ENCODE results near the gene OSBPL2.

OSBPL2 gene

DNA sequence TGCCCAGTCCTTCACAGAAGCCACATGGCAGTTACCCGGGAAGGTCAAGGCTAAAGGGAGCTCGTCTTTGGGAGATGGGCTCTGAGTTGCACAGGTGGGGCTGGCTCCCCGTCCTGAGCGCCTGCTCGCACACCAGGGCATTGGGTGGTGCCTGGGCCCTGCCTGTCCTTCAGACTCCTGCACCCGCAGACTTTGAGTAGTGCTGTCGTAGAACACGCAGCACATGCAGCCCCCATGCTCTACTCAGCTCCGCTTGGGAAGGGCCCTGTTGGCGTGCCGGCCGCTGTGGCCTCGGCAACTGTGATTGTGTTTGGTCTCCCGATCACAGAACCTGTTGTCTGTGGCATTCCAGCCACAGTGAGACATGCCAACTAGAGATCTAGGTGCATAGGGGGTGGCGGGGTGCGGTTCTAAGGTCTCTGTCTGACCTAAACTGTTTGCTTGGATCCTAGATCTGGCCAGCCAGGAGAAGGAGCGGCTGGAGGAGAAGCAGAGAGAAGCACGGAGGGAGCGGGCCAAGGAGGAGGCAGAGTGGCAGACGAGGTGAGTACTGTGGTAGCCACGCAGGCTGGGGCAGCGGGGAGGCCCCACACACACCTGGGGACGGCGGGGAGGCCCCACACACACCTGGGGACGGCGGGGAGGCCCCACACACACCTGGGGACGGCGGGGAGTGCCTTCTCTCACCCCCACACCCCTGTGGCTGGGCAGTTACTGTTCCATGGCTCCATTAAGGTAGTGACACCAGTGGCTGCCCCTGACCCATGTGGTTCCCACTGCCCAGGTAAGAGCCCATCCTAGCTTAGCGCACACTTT lies 53.1 kb downstream of the OSBPL2 start:
- Histone ChIP-seq H3K9ac (ENCODE audit: low read length) (no peak overlapping the region), H3K27me3 (ENCODE audit: control insufficient read depth in 1 of 2, insufficient read depth in 2 of 2, low read length in 2 of 2) (no peaks in the 10 kb centered on the region), H3K36me3 (ENCODE audit: insufficient read depth, low read length) (peaks cover 42% of the 10 kb centered on the region), H3K27ac (ENCODE audit: low read depth, low read length) (no peak overlapping the region), H3K4me1 (ENCODE audit: insufficient read depth, low read length) (no peaks in the 10 kb centered on the region), H3K4me3 (ENCODE audit: low read depth in 1 of 2, low read length in 2 of 2) (no peak overlapping the region), H3K9me3 (ENCODE audit: low read length) (no peaks in the 10 kb centered on the region)

DNA sequence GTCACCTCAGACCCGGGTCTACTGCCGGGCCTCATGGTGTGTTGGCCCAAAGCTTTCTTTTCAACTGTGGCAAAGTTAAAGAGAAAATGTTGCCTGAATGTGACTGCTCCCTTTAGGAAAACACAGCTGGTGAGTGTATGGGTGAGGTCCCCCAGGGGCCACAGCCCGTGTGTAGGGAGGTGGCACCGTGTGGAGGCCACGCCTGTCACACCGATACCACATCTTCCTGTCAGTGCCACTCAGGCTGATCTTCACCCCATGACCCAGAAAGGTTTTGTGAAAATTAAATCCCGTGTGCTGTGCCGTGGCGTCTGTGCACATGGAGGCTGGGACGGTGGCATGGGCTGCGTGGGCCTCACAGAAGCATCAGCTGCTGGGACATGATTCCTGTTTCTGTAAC lies 53.8 kb downstream of the OSBPL2 start:
- no peak overlapping the region for H3K9ac ChIP-seq (ENCODE audit: low read length)
- H3K27me3 ChIP-seq (ENCODE audit: control insufficient read depth in 1 of 2, insufficient read depth in 2 of 2, low read length in 2 of 2), result no peaks in the 10 kb centered on the region
- peaks cover 42% of the 10 kb centered on the region for H3K36me3 ChIP-seq (ENCODE audit: insufficient read depth, low read length)
- H3K4me3 ChIP-seq (ENCODE audit: low read depth in 1 of 2, low read length in 2 of 2), result no peak overlapping the region
- H3K4me1 ChIP-seq (ENCODE audit: insufficient read depth, low read length), result no peaks in the 10 kb centered on the region
- no peaks in the 10 kb centered on the region for H3K9me3 ChIP-seq (ENCODE audit: low read length)
- H3K27ac ChIP-seq (ENCODE audit: low read depth, low read length), result no peak overlapping the region

DNA sequence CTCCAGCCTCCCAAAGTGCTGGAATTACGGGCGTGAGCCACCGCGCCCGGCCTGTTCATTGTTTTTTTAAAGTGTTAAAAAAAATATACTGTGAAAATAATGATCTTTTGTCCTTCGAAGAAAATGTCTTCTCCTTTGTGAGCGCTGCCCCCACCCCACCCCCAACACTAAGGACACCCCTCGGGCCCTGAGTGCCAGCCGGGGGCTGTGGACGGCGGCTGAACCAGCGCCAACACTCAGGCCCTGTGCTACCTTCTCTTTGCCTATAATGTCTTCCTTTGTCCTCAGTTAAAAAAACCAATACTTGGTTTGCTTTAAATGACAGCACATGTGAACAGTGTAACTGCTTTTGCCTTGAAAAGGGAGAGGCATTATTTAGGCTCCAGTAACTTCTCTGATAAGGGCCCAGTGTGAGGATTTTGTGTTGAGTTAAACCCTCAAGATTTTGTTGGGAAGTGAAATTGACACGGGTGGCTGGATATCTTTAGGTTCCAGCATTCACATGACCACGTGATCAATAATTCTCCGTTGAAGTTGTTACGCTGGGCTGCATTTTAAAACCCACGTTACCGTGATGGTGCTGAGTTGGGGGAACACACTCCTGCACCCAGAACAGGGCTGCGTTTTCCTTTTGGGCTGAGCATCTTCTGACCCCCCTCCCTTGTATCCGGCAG lies 54.9 kb downstream of the OSBPL2 start:
- H3K27ac ChIP-seq (ENCODE audit: low read depth, low read length), result no peak overlapping the region
- H3K9ac ChIP-seq (ENCODE audit: low read length), result no peak overlapping the region
- peaks cover 36% of the 10 kb centered on the region for H3K36me3 ChIP-seq (ENCODE audit: insufficient read depth, low read length)
- H3K9me3 ChIP-seq (ENCODE audit: low read length), result no peaks in the 10 kb centered on the region
- H3K4me3 ChIP-seq (ENCODE audit: low read depth in 1 of 2, low read length in 2 of 2), result no peak overlapping the region
- H3K27me3 ChIP-seq (ENCODE audit: control insufficient read depth in 1 of 2, insufficient read depth in 2 of 2, low read length in 2 of 2), result no peaks in the 10 kb centered on the region
- H3K4me1 ChIP-seq (ENCODE audit: insufficient read depth, low read length), result no peaks in the 10 kb centered on the region

DNA sequence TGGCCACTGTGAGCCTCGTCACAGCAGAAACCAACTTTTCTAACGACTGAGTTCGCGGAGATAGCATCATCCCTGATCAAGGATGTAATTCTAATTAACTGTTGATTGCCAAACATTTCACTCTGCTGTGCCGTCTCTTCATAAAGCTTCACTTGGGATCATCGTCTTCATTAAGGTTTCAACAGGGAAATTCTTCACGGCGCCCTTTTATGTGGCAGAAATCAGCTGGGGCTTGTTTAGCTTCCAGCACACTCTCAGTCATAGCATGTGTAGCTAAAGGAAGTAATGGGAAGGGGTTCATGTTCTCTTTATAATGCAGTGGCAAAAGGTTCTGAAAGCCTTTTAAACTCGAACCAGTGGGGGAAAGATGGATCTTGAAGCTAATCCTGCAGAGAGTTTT lies 55.6 kb downstream of the OSBPL2 start:
- H3K9ac ChIP-seq (ENCODE audit: low read length), result no peak overlapping the region
- H3K36me3 ChIP-seq (ENCODE audit: insufficient read depth, low read length), result peaks cover 36% of the 10 kb centered on the region
- H3K4me1 ChIP-seq (ENCODE audit: insufficient read depth, low read length), result no peaks in the 10 kb centered on the region
- H3K27ac ChIP-seq (ENCODE audit: low read depth, low read length), result no peak overlapping the region
- no peak overlapping the region for H3K4me3 ChIP-seq (ENCODE audit: low read depth in 1 of 2, low read length in 2 of 2)
- H3K27me3 ChIP-seq (ENCODE audit: control insufficient read depth in 1 of 2, insufficient read depth in 2 of 2, low read length in 2 of 2), result no peaks in the 10 kb centered on the region
- no peaks in the 10 kb centered on the region for H3K9me3 ChIP-seq (ENCODE audit: low read length)

DNA sequence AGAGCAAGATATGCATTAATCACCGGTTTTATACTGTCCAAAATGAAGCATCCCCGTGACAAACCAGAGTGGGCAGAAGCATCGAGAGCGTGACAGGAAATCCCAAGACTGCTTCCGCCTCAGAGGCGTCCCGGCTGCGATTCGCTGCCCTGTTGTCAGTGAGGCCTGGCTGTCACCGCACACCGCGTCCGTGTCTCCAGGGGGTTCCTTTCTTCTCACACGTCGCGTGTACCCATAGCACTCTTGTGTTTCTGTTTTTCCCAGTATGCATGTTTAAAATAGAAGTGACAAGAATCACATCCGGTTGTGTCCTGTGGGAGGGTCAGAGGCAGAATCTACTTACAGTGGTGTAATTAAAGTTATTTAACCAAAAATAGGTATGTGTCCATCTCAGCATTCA lies 56.2 kb downstream of the OSBPL2 start:
- Histone ChIP-seq H3K4me3 (ENCODE audit: low read depth in 1 of 2, low read length in 2 of 2) (no peak overlapping the region), H3K36me3 (ENCODE audit: insufficient read depth, low read length) (peaks cover 36% of the 10 kb centered on the region), H3K27ac (ENCODE audit: low read depth, low read length) (no peak overlapping the region), H3K9me3 (ENCODE audit: low read length) (no peaks in the 10 kb centered on the region), H3K9ac (ENCODE audit: low read length) (no peak overlapping the region), H3K27me3 (ENCODE audit: control insufficient read depth in 1 of 2, insufficient read depth in 2 of 2, low read length in 2 of 2) (no peaks in the 10 kb centered on the region), H3K4me1 (ENCODE audit: insufficient read depth, low read length) (no peaks in the 10 kb centered on the region)

DNA sequence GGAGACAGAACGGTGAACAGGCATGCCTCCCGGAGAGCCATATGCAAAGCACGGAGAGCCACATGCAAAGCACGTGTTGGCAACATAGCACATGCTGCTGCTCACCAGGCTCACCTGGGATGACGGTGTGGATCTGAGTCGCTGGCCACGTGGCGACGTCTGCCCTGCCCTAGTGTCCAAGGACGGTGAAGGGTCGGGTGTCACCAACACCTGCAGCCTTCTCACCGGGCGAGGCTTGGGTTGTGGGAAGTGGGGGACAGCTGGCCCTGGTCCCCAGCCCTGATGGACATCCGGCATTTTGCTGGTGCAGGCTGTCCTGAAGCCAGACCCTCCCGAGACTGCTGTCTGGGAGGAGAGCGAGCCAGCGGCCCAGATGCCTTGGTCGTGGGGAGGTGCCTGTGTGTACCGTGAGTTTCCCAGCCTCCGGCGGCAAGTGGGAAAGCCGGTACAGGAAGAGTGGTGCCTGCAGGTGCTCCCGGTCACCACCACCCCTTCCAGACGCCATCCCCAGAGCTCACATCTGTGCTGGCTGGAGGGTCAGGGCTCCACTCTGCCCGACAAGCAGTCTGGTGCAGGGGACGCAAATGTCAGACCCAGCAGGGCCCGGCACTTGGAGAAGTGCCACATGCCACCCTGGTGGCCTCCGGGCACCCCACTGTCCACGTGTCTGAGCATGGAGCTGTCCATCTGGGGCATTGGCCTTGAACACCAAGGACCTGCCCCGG lies 58.6 kb downstream of the OSBPL2 start:
- peaks cover 27% of the 10 kb centered on the region for H3K36me3 ChIP-seq (ENCODE audit: insufficient read depth, low read length)
- H3K27ac ChIP-seq (ENCODE audit: low read depth, low read length), result no peak overlapping the region
- H3K27me3 ChIP-seq (ENCODE audit: control insufficient read depth in 1 of 2, insufficient read depth in 2 of 2, low read length in 2 of 2), result no peaks in the 10 kb centered on the region
- H3K9ac ChIP-seq (ENCODE audit: low read length), result no peak overlapping the region
- H3K4me3 ChIP-seq (ENCODE audit: low read depth in 1 of 2, low read length in 2 of 2), result no peak overlapping the region
- H3K4me1 ChIP-seq (ENCODE audit: insufficient read depth, low read length), result no peaks in the 10 kb centered on the region
- no peaks in the 10 kb centered on the region for H3K9me3 ChIP-seq (ENCODE audit: low read length)

DNA sequence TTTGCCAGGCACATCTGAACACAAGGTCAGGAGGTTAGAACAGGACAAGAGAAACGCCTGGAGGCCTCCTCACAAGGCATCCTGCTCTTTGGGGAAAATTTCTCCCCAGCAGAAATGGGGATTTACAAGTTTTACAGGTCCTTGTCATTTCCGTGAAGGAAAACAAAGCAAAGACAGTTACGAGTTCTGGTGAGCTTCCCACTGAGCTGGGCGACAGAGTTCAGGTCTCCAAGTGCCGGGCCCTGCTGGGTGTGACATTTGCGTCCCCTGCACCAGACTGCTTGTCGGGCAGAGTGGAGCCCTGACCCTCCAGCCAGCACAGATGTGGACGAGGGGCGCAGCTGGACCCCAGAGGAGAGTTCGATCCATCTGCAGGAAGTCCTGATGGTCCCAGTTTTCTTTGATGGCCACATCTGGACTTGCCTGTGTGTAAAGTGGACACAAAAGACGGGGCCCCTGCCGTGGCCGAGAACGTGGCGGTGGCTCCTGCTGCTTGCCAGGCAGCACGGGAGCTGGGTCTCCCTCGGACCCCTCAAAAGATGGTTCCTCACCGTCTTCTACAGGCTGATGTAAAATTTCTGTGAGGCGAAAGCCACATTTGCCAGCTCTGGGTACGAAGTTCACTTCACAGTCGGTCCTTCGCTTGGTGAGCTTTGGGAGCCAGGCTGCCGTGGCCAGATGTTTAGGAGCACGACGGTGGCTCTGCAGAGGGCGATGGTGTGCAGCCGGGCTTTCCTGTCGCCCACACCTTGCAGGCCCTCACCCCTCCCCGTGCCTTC lies 59.3 kb downstream of the OSBPL2 start:
- Histone ChIP-seq H3K4me3 (ENCODE audit: low read depth in 1 of 2, low read length in 2 of 2) (no peak overlapping the region), H3K27me3 (ENCODE audit: control insufficient read depth in 1 of 2, insufficient read depth in 2 of 2, low read length in 2 of 2) (no peaks in the 10 kb centered on the region), H3K27ac (ENCODE audit: low read depth, low read length) (no peak overlapping the region), H3K9ac (ENCODE audit: low read length) (no peak overlapping the region), H3K4me1 (ENCODE audit: insufficient read depth, low read length) (no peaks in the 10 kb centered on the region), H3K36me3 (ENCODE audit: insufficient read depth, low read length) (peaks cover 22% of the 10 kb centered on the region), H3K9me3 (ENCODE audit: low read length) (no peaks in the 10 kb centered on the region)

DNA sequence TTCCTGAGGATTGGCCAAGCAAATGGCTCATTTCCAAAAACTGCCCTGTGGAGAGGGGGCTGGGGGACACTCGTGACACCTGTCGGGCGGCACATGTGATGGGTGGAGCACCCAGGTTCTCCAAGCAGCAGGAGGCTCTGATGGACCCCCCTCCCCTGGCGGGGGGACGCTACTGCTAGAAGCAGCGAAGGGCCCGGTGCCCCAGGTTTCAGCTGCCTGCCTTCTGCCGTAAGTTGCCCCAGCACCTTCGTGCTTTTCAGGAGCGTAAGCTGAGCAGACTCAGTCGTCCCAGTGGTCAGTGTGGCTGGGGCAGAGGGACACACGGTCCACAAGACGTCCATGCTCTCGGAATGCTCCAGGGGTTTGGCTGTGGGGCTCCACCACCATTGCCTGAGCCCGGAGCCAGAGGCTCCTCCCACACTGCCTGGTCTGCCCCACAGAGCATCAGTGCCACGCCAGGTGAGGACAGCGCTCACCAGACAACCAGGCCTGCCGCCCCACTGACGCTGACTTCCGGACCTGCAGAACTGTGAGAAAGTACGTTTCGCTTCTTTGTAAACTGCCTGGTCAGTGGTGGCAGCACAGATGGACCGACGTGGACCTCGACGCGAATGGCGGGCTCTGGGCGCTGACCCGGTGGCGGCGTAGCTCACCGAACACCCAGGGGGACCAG lies 60.4 kb downstream of the OSBPL2 start:
- peaks cover 16% of the 10 kb centered on the region for H3K36me3 ChIP-seq (ENCODE audit: insufficient read depth, low read length)
- no peak overlapping the region for H3K27ac ChIP-seq (ENCODE audit: low read depth, low read length)
- peaks cover 2% of the 10 kb centered on the region for H3K4me1 ChIP-seq (ENCODE audit: insufficient read depth, low read length)

DNA sequence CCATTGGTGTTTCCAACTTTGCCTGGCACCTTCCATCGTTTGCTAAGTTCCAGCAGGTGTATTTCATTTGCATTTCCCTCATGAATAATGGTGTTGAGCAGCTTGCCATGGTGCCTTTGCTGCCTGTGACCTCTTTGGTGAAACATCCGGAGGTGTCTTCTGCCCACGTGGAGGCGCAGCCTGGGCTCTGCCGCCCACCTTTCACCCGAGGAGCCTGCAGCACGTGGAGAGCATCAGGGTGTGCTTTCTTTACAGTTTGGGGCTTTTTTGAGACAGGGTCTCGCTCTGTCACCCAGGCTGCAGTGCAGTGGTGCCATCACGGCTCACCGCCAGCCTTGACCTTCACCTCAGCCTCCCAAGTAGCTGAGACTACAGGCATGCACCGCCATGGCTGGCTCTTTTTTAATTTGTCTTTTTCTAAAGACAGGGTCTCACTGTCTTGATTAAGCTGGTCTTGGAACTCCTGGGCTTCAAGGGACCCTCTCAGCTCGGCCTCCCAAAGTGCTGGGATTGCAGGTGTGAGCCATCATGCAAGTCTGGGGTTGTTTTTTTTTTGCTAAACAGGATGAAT lies 61.4 kb downstream of the OSBPL2 start:
- Histone ChIP-seq H3K36me3 (ENCODE audit: insufficient read depth, low read length) (peaks cover 20% of the 10 kb centered on the region), H3K4me1 (ENCODE audit: insufficient read depth, low read length) (peaks cover 13% of the 10 kb centered on the region), H3K9ac (ENCODE audit: low read length) (no peak overlapping the region), H3K27me3 (ENCODE audit: control insufficient read depth in 1 of 2, insufficient read depth in 2 of 2, low read length in 2 of 2) (no peaks in the 10 kb centered on the region), H3K4me3 (ENCODE audit: low read depth in 1 of 2, low read length in 2 of 2) (no peak overlapping the region), H3K27ac (ENCODE audit: low read depth, low read length) (no peak overlapping the region), H3K9me3 (ENCODE audit: low read length) (no peaks in the 10 kb centered on the region)

More for the DNA sequence above, 60.4 kb downstream of the OSBPL2 start:
- H3K9ac ChIP-seq (ENCODE audit: low read length), result no peak overlapping the region
- no peak overlapping the region for H3K4me3 ChIP-seq (ENCODE audit: low read depth in 1 of 2, low read length in 2 of 2)
- H3K9me3 ChIP-seq (ENCODE audit: low read length), result no peaks in the 10 kb centered on the region
- no peaks in the 10 kb centered on the region for H3K27me3 ChIP-seq (ENCODE audit: control insufficient read depth in 1 of 2, insufficient read depth in 2 of 2, low read length in 2 of 2)

DNA sequence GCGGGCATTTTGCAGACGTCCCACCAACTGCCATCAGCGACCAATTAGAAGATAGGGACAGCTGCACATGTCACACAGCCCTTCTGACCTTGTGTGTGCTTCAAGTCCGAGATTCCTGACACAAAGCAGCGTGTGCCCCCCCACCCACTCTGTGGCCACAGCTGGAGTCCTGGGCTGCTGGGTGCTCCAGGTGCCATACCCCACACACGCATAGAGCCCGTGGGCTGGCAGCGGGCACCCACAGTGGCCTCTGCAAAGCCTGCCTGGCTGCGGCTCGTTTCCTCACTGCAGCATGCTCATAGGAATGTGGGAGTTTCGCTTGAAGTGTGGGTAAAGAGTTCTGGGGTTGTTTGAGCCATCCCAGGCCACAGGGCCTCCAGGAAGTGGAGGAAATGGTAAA lies 62.0 kb downstream of the OSBPL2 start:
- H3K9ac ChIP-seq (ENCODE audit: low read length), result no peak overlapping the region
- H3K27ac ChIP-seq (ENCODE audit: low read depth, low read length), result no peak overlapping the region
- H3K4me3 ChIP-seq (ENCODE audit: low read depth in 1 of 2, low read length in 2 of 2), result no peak overlapping the region
- H3K36me3 ChIP-seq (ENCODE audit: insufficient read depth, low read length), result peaks cover 19% of the 10 kb centered on the region
- no peaks in the 10 kb centered on the region for H3K9me3 ChIP-seq (ENCODE audit: low read length)
- peaks cover 19% of the 10 kb centered on the region for H3K4me1 ChIP-seq (ENCODE audit: insufficient read depth, low read length)
- no peaks in the 10 kb centered on the region for H3K27me3 ChIP-seq (ENCODE audit: control insufficient read depth in 1 of 2, insufficient read depth in 2 of 2, low read length in 2 of 2)

All from muscle layer of colon (tissue), 2 donors.